GM12865 (cell line): ENCODE measurements around the gene ALG2.
A peak's percentile ranks its signal among the peaks of the same experiment; 100 is the strongest.
"Not testable (repeated sequence)": the region's sequence is repeated elsewhere in the genome, so short reads cannot be mapped to it uniquely, and the experiment has no call there.

Source experiments
- DNase-seq: peaks from one replicate; pipeline ENCODE4 v3.0.0; 2010; ENCODE audit warnings: low read depth
- H3K4me3 ChIP-seq: 2 replicates; pipeline ENCODE4 v1.5.1; 2011; ENCODE audit warnings: mild to moderate bottlenecking, low read depth, low read length, control low read depth
- TF ChIP-seq, protein P1 (sequence below): IDR thresholded peaks from 2 replicates; pipeline ENCODE4 v1.5.1; 2011; ENCODE audit warnings: low read length, control low read depth, low read depth, inconsistent platforms; ENCODE audit not compliant: insufficient read depth; ENCODE audit errors: missing control alignments

Gene ALG2

DNA sequence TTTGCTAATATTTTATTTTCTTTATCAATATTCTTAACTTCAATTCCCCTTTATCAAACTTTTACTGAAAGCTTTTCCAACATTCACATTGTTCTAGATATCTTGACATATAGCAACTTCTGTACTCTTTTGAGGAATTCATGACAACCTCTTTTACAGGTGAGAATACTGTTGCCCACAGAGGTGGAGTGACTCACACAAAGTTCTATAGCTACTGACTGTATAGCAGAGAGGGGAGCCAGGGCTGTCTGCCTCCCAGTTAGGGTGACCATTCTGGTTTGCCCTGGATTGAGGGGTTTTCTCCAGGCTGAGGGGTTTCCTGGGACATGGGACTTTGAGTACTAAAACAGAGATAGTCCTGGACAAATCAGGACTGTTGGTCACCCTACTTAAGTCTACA, 16.6 kb upstream of the ALG2 start:
- DNase-seq = no peak
- TF ChIP-seq, protein P1, sequence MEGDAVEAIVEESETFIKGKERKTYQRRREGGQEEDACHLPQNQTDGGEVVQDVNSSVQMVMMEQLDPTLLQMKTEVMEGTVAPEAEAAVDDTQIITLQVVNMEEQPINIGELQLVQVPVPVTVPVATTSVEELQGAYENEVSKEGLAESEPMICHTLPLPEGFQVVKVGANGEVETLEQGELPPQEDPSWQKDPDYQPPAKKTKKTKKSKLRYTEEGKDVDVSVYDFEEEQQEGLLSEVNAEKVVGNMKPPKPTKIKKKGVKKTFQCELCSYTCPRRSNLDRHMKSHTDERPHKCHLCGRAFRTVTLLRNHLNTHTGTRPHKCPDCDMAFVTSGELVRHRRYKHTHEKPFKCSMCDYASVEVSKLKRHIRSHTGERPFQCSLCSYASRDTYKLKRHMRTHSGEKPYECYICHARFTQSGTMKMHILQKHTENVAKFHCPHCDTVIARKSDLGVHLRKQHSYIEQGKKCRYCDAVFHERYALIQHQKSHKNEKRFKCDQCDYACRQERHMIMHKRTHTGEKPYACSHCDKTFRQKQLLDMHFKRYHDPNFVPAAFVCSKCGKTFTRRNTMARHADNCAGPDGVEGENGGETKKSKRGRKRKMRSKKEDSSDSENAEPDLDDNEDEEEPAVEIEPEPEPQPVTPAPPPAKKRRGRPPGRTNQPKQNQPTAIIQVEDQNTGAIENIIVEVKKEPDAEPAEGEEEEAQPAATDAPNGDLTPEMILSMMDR = no peak
- H3K4me3 ChIP-seq = no peak overlapping the region

DNA sequence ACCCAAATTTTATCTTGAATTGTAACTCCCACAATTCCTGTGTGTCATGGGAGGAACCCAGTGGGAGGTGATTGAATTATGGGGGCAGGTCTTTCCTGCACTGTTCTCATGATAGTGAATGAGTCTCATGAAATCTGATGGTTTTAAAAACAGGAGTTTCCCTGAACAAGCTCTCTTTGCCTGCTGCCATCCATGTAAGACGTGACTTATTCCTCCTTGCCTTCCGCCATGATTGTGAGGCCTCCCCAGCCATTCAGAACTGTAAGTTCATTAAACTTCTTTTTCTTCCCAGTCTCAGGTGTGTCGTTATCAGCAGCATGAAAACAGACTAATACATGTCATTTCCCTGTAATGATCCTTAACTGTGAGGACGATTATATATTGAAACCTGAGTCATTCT, 16.1 kb upstream of the ALG2 start:
- not testable (repeated sequence) for DNase-seq

DNA sequence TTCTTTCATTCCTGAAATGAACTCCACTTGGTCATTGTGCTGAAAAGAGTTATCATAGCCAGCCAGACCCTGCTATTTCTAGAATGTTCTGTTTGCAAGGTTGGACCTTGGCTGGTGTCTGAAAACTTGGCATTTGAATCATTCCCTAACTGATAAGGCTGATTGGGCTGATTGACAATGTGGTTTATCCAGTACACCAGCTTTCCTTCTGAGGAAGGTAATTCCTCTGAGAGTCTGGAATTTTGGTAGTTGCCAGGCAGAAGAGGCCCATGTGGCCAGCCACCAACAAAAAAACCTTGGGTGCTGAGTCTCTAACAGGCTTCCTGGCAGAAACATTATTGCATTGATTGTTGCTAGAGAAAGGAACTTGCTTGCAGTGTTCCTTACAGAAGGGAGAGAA, 15.6 kb upstream of the ALG2 start:
- H3K4me3 ChIP-seq = no peak overlapping the region
- TF ChIP-seq, protein P1 = no peak
- DNase-seq = no peak

More for the DNA sequence above, 16.1 kb upstream of the ALG2 start:
- H3K4me3 ChIP-seq = not testable (repeated sequence)

DNA sequence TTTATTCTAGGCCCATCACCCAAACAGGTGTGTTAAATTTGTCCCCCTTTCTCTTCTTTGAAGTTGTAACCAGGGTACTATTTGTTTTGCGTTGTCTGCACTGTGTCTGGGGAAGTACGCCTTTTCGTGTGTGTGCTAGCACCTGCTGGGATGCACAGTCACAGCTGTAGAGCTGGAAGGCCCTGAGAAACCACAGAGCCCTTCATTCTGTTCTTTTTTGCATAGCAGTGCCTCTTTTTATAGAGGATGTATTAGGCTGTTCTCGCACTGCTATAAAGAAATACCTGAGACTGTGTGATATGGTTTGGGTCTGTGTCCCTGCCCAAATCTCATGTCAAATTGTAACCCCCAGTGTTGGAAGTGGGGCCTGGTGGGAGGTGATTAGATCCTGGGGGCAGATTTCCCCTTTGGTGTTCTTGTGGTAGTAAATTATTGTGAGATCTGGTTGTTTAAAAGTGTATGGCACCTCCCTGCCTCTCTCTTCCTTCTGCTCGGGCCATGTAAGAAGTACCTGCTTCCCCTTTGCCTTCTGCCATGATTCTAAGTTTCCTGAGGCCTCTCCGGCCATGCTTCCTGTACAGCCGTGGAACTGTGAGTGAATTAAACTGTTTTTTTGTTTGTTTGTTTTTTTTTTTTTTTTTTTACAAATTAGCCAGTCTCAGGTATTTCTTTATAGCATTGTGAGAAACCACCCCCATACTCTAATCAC, 14.3 kb upstream of the ALG2 start:
- H3K4me3 ChIP-seq = peak overlapping the region; percentile 37
- peak; percentile 94 for DNase-seq
- TF ChIP-seq, protein P1 = no peak

DNA sequence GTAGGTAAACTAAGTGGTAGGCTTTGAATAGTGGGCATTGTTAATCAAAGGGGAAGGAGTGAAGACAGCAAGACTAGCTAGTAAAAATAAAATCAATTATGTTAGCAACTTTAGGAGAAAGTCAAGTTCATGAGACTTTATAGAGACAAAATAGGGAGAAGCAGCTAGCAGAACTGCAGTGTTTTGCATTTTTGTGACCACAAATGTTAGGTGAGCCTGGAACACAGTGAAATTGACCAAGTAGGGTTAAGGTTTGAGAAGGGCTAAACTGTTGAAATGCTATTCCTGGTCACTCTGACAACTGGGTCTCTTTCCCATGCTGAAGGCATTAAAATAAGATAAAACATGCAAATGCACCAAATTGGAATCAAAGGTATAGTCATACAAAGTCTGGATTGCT, 13.3 kb upstream of the ALG2 start:
- TF ChIP-seq, protein P1 = no peak
- no peak for DNase-seq
- H3K4me3 ChIP-seq = no peak overlapping the region

DNA sequence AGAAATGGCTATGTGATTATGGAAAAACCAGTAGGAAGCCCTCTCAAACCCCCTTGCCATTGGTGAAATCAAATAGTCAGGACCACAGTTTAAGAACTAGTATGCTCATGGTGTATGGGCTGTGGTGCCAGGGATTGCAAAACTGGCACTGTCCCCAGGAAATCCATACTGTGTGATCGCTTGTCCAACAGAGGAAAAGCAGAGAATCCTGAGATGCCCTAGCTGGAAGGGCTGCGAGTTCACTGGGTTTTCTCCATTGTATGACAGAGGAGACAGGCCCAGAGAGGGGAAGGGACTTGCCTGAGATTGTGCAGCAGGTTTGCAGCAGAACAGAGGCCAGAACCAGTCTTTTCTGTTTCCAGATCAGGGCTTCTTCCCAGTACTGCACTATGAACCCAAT, 12.9 kb upstream of the ALG2 start:
- H3K4me3 ChIP-seq = no peak overlapping the region
- DNase-seq = no peak

DNA sequence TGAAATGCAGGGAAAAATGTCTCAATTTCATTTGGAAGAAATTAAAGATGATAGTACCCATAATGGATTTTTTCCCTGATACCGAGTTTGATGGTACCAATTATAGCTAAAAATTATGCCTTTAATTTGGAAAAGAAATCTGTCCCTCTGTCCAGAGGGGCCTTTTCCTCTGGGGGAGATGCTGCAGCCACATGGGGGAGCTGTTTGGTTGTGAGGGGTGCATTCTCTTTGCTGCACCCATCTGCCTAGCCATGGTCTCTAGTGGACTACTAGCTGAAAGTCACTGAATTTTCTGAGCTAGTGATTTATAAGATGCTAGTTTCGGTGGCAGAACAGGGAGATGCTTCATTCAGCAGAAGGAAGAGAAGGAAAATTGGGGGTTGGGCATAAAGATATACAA, 10.0 kb upstream of the ALG2 start:
- DNase-seq = peak; percentile 64
- TF ChIP-seq, protein P1 = peak; percentile 73
- H3K4me3 ChIP-seq = no peak overlapping the region

More for the DNA sequence above, 12.9 kb upstream of the ALG2 start:
- TF ChIP-seq, protein P1 = no peak

DNA sequence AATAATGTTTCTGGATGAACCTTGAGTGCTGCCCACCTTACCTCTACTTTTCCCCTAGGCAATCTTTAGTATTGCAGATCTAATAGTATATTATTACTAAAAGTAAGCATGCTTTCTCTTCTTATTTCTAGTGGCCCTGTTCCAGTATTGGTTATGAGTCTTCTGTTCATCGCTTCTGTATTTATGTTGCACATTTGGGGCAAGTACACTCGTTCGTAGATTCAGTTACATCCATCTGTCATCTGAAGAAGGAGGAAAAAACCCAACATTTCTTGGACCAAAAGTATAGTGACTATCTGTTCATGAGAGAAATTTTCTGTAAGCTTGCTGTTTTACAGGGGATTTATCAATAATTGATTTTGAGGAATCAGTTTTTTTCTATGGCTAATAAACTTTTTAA, 8.5 kb upstream of the ALG2 start:
- no peak overlapping the region for H3K4me3 ChIP-seq
- TF ChIP-seq, protein P1 = no peak
- DNase-seq = no peak
